ENCODE results near the gene OGFOD2.

OGFOD2 gene

GRCh38 chr12:122985338-122986257 is 10.6 kb downstream of the OGFOD2 start:
- Mint-ChIP-seq H3K36me3 (ENCODE audit: low read depth) (peaks cover 14% of the 10 kb centered on the region), H3K27me3 (ENCODE audit: low read depth) (no peaks in the 10 kb centered on the region), H3K4me3 (no peak overlapping the region), H3K4me1 (ENCODE audit: low read depth) (peaks cover 15% of the 10 kb centered on the region), H3K27ac (no peak overlapping the region), H3K9me3 (no peaks in the 10 kb centered on the region)

DNA sequence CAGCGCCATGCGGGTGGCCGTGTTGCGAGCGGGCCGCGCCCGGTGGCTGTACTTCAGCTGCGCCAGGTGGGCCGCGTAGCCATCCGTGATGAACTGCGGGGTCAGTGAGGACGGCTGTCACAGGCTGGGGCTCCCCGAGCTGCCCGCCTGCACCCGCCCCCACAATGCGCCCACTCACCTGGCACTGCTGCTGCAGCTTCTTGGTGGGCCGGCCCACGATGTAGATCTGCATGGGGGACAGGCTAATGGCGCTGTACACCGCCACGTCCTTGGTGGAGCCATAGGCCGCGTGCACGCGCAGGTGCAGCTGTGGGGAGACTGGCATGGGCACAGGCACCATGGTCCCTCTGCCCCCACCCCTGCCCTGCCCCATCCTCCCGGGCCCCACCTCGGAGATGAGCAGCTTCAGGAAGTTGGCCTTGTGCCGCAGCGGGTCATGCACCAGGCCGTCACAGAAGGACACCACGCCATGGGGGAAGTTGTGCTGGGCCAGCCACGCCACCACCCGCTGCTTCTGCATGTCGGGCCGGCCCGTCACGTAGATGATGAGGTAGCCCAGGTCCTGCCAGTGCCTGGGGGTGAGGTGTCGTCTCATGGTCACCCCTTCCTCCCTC is 11.3 kb downstream of the OGFOD2 start:
- peaks cover 14% of the 10 kb centered on the region for H3K36me3 Mint-ChIP-seq (ENCODE audit: low read depth)
- H3K27me3 Mint-ChIP-seq (ENCODE audit: low read depth) = no peaks in the 10 kb centered on the region
- H3K9me3 Mint-ChIP-seq = no peaks in the 10 kb centered on the region
- no peak overlapping the region for H3K4me3 Mint-ChIP-seq
- H3K4me1 Mint-ChIP-seq (ENCODE audit: low read depth) = peaks cover 13% of the 10 kb centered on the region
- H3K27ac Mint-ChIP-seq = no peak overlapping the region

GRCh38 chr12:122987086-122987951 is 12.3 kb downstream of the OGFOD2 start:
- no peaks in the 10 kb centered on the region for H3K27me3 Mint-ChIP-seq (ENCODE audit: low read depth)
- H3K36me3 Mint-ChIP-seq (ENCODE audit: low read depth) = peaks cover 10% of the 10 kb centered on the region
- no peak overlapping the region for H3K4me3 Mint-ChIP-seq
- peaks cover 7% of the 10 kb centered on the region for H3K4me1 Mint-ChIP-seq (ENCODE audit: low read depth)
- H3K9me3 Mint-ChIP-seq = no peaks in the 10 kb centered on the region
- no peak overlapping the region for H3K27ac Mint-ChIP-seq

- H3K27me3 Mint-ChIP-seq (ENCODE audit: low read depth) = no peaks in the 10 kb centered on the region
- H3K27ac Mint-ChIP-seq = no peak overlapping the region
- H3K36me3 Mint-ChIP-seq (ENCODE audit: low read depth) = peaks cover 7% of the 10 kb centered on the region
- H3K9me3 Mint-ChIP-seq = no peaks in the 10 kb centered on the region
- peaks cover 4% of the 10 kb centered on the region for H3K4me1 Mint-ChIP-seq (ENCODE audit: low read depth)
- no peak overlapping the region for H3K4me3 Mint-ChIP-seq
Observed at GRCh38 chr12:122988036-122988435, 13.0 kb downstream of the OGFOD2 start.

GRCh38 chr12:122988612-122989212 is 13.7 kb downstream of the OGFOD2 start:
- peaks cover 3% of the 10 kb centered on the region for H3K36me3 Mint-ChIP-seq (ENCODE audit: low read depth)

GRCh38 chr12:122989225-122989839 is 14.3 kb downstream of the OGFOD2 start:
- no peak overlapping the region for H3K4me3 Mint-ChIP-seq
- no peaks in the 10 kb centered on the region for H3K4me1 Mint-ChIP-seq (ENCODE audit: low read depth)
- H3K27ac Mint-ChIP-seq = no peak overlapping the region
- no peaks in the 10 kb centered on the region for H3K27me3 Mint-ChIP-seq (ENCODE audit: low read depth)
- no peaks in the 10 kb centered on the region for H3K9me3 Mint-ChIP-seq
- peaks cover 3% of the 10 kb centered on the region for H3K36me3 Mint-ChIP-seq (ENCODE audit: low read depth)

More at GRCh38 chr12:122988612-122989212, 13.7 kb downstream of the OGFOD2 start:
- no peak overlapping the region for H3K4me3 Mint-ChIP-seq
- no peaks in the 10 kb centered on the region for H3K9me3 Mint-ChIP-seq
- H3K4me1 Mint-ChIP-seq (ENCODE audit: low read depth) = no peaks in the 10 kb centered on the region
- no peak overlapping the region for H3K27ac Mint-ChIP-seq
- no peaks in the 10 kb centered on the region for H3K27me3 Mint-ChIP-seq (ENCODE audit: low read depth)

DNA sequence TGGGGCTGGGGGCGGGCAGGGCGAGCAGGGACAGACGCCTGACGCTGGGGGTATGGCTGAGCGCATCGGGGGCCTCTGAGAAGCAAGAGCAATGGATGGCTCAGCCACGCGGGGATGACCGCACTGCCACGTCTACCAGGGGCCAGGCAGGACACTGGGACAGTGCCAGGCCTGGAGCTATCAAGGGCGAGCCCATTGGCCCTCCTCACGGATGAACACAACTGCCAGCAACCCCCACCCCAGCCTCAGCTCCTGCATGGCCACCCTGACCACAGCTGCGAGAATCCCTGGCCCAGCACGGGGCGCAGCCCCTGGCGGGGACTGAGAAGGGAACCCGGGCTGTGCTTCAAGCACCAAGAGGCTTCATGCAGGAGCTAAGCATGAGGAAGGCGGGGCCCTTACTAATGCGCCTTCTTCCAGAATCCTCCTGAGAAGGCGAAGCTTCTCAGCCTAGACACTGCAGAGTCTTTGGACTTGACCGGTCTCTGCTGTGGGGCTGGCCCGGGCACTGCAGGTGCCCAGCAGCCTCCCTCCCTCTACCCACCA is 14.9 kb downstream of the OGFOD2 start:
- H3K9me3 Mint-ChIP-seq = no peaks in the 10 kb centered on the region
- H3K4me1 Mint-ChIP-seq (ENCODE audit: low read depth) = no peaks in the 10 kb centered on the region
- H3K4me3 Mint-ChIP-seq = no peak overlapping the region

DNA sequence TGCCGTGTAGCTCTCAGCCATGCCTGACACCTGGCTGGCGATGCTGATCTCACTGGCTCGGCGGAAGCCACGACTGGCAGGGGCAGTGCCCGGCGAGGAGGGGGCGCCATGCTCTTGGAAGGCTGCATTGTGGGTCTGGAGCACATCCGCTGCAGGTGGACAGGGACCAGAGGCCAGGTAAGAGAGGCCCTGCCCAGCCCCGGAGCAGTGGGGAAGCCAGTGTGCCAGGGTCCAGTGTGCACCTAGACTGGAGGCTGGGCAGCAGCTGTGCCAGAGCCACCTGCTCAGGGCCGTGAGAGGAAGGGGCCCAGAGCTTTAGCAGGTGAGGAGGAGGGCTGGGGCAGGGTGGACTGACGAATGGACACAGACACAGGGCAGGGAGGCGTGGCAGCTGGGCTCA is 15.5 kb downstream of the OGFOD2 start:
- Mint-ChIP-seq H3K9me3 (no peaks in the 10 kb centered on the region), H3K4me1 (ENCODE audit: low read depth) (no peaks in the 10 kb centered on the region), H3K4me3 (no peak overlapping the region), H3K36me3 (ENCODE audit: low read depth) (no peaks in the 10 kb centered on the region), H3K27ac (no peak overlapping the region), H3K27me3 (ENCODE audit: low read depth) (no peaks in the 10 kb centered on the region)

More for the DNA sequence above, 14.9 kb downstream of the OGFOD2 start:
- no peak overlapping the region for H3K27ac Mint-ChIP-seq
- H3K36me3 Mint-ChIP-seq (ENCODE audit: low read depth) = no peaks in the 10 kb centered on the region
- H3K27me3 Mint-ChIP-seq (ENCODE audit: low read depth) = no peaks in the 10 kb centered on the region

DNA sequence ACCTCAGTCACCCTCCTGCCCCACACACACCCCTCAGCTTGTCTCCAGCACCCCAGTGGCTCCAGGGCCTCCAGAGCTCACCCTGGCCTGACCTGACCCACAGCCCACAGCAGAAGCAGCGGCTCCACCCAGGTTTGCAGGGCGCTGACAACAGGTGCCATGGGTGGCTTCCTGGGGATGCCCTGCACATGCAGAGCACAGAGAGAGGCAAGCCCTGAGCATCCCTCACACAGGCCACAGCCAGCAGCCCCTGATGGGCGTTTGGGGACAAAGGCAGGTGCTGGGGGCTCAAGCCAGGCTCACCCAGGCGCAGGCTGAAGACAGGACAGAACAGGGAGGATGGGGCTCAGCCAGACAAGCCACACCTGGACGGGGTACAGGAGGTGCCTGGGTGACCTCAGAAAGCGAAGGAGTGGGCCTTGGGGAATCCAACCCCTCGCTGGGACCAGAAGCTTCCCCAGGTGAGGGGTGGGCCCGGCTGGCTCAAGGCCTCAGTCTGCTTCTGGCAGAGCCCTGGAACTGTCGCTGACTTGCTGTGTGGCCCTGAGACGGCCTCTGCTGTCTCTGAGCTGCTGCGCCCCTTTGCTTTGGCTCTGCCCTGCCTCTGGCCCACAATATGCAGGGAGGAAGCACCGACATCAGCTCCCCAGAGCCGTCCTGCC is 16.0 kb downstream of the OGFOD2 start:
- H3K36me3 Mint-ChIP-seq (ENCODE audit: low read depth) = no peaks in the 10 kb centered on the region
- no peaks in the 10 kb centered on the region for H3K27me3 Mint-ChIP-seq (ENCODE audit: low read depth)
- no peak overlapping the region for H3K27ac Mint-ChIP-seq
- no peak overlapping the region for H3K4me3 Mint-ChIP-seq
- H3K4me1 Mint-ChIP-seq (ENCODE audit: low read depth) = no peaks in the 10 kb centered on the region
- no peaks in the 10 kb centered on the region for H3K9me3 Mint-ChIP-seq

DNA sequence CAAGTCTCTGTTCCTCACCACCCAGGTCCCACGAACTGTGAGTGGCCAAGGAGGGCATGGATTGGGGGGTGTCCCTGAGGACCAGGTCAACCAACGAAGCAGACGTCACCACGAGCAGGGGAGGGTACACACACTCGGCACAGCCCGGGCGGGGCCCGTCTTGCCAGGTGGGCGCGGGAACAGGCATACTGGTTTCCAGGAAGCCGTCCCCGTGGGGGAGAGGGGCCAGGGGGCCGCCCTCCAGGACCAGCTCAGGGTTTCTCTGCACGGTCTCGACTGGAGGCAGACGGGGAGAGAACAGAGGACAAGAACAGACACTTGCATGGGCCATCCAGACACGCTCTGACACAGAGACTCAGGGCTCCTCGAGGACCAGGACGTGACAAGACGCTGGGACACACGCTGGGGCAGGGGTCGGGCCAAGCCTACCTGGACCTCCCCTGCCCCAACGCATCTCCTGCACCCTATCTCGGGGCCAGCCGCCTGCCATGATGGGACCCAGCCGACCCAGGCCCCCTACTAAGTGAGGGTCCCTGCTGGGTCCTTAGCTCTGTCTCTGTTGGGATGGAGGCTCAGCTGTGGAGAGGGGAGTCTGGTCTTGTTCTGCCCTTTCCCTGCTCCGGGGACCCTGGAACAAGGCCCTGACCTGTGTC is 16.7 kb downstream of the OGFOD2 start:
- H3K27me3 Mint-ChIP-seq (ENCODE audit: low read depth) = no peaks in the 10 kb centered on the region
- no peaks in the 10 kb centered on the region for H3K36me3 Mint-ChIP-seq (ENCODE audit: low read depth)
- no peaks in the 10 kb centered on the region for H3K4me1 Mint-ChIP-seq (ENCODE audit: low read depth)
- no peak overlapping the region for H3K27ac Mint-ChIP-seq
- no peak overlapping the region for H3K4me3 Mint-ChIP-seq
- no peaks in the 10 kb centered on the region for H3K9me3 Mint-ChIP-seq

- Mint-ChIP-seq H3K4me1 (ENCODE audit: low read depth) (no peaks in the 10 kb centered on the region), H3K4me3 (no peak overlapping the region), H3K27me3 (ENCODE audit: low read depth) (no peaks in the 10 kb centered on the region), H3K9me3 (no peaks in the 10 kb centered on the region), H3K27ac (no peak overlapping the region), H3K36me3 (ENCODE audit: low read depth) (no peaks in the 10 kb centered on the region)
Observed at GRCh38 chr12:122992386-122992785, 17.3 kb downstream of the OGFOD2 start.

DNA sequence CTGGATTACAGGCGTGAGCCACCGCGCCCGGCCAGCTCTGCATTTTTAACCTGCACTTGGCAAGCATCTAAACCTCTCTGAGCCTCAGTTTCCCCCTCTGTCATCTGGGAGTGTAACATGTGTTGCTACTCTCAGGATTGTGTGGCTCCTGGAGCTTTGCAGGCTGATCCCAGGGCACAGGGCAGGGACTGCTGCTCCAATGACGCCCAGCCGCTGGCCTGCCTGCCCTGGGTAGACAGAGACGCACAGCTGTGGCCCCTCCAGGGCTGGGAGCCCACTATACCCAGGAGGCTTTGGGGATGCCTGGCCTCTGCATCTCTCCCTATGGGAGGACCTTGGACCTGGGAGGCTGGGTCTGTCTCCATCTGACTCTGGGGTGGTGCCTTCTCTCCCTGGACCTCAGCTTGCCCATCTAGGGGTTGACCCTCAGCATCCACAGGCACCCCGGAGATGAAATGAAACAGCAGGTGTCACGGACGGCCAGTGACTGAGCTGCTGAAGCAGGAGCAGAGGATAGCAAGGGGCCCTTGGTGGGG is 19.2 kb downstream of the OGFOD2 start:
- no peak overlapping the region for H3K4me3 Mint-ChIP-seq
- H3K4me1 Mint-ChIP-seq (ENCODE audit: low read depth) = no peaks in the 10 kb centered on the region
- H3K27ac Mint-ChIP-seq = no peak overlapping the region
- H3K36me3 Mint-ChIP-seq (ENCODE audit: low read depth) = no peaks in the 10 kb centered on the region
- no peaks in the 10 kb centered on the region for H3K27me3 Mint-ChIP-seq (ENCODE audit: low read depth)
- H3K9me3 Mint-ChIP-seq = no peaks in the 10 kb centered on the region

Data from T-helper 1 cell treated with Interleukin-12 subunit alpha and Interleukin-12 subunit beta and Interleukin-4 antibody, amounts not matched to agents 30 μg/mL and 1 μg/mL, for 36 hours (primary cell).